Measurements from ENCODE around the gene LINGO1.

DNA sequence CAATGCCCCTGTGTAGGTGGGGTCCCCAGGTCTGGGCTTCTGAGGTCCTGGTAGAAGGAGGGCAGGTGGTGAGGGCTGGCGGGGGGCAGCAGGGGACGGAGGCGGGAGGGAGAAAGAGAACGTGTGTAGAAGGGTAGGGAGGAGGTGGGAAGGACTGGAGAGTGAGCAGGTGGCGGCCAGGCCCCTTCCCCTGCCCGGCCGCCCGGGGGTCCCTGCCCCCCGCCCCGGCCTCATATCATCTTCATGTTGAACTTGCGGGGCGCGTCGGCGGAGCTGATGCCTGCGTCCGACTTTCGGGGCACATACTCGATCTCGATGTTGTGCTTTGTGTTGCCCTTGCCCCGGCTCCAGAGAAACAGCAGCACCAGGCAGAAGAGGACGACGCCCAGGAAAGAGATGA is 18.9 kb downstream of the LINGO1 start:
- TF ChIP-seq, protein P1, sequence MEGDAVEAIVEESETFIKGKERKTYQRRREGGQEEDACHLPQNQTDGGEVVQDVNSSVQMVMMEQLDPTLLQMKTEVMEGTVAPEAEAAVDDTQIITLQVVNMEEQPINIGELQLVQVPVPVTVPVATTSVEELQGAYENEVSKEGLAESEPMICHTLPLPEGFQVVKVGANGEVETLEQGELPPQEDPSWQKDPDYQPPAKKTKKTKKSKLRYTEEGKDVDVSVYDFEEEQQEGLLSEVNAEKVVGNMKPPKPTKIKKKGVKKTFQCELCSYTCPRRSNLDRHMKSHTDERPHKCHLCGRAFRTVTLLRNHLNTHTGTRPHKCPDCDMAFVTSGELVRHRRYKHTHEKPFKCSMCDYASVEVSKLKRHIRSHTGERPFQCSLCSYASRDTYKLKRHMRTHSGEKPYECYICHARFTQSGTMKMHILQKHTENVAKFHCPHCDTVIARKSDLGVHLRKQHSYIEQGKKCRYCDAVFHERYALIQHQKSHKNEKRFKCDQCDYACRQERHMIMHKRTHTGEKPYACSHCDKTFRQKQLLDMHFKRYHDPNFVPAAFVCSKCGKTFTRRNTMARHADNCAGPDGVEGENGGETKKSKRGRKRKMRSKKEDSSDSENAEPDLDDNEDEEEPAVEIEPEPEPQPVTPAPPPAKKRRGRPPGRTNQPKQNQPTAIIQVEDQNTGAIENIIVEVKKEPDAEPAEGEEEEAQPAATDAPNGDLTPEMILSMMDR (IDR thresholded peaks at IDR 0.05): no peak
- no peak for TF ChIP-seq POLR2A (IDR thresholded peaks at IDR 0.05)
